Stimulated activated naive CD4-positive, alpha-beta T cell (primary cell): Measurements from ENCODE around the gene CPLANE2.
A peak's percentile ranks its signal among the peaks of the same experiment; 100 is the strongest.
"Not testable (repeated sequence)": the region's sequence is repeated elsewhere in the genome, so short reads cannot be mapped to it uniquely, and the experiment has no call there.

Source experiments
- DNase-seq, 6 experiments: peaks; one replicate each; lab custom pipeline; 2025; lab: John Stamatoyannopoulos, UW

CPLANE2 gene

GRCh38 chr1:16229976-16230740 is 6.8 kb downstream of the CPLANE2 start:
- no peak for DNase-seq

GRCh38 chr1:16226490-16227179 is 10.3 kb downstream of the CPLANE2 start:
- no peak for DNase-seq

DNA sequence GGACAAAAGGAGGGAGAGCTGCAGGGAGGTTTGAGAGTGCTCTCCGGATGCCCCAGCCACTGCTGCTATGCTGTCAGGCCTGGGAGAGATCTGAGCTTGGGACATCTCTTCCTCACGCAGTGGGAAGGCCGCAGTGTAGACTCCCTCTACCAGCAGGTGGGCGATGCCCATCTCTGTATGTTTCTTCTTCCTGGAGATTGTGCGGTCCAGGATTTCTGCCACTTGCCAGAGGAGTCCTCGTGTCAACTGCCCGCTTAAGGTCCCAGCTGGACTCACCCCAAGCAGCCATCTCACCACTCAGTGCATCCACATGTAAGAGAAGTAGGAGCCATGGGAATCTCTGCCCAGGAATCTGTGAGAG is 10.9 kb downstream of the CPLANE2 start:
- DNase-seq, result no peak

DNA sequence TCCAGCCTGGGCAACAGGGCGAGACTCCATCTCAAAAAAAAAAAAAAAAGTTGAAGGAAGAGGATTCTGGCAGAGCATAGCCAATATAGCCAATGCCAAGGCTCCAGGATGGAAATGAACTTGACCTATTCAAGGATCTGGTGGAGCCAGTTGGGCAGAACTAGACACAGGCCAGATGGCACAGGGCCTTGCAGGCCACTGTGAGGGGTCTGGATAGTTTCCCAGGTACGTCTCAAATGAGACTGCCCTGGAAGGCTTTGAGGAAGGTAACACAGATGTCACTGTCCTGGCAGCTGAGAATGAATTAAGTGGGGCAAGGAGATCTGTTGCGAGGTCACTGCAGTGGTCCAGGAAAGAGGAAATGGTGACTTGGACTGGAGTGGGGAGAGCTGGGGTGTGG is 12.5 kb downstream of the CPLANE2 start:
- no peak for DNase-seq

GRCh38 chr1:16222716-16223115 is 14.3 kb downstream of the CPLANE2 start:
- not testable (repeated sequence) for DNase-seq

- DNase-seq, result no peak
Measured at GRCh38 chr1:16221499-16221898, 15.5 kb downstream of the CPLANE2 start.

- DNase-seq, result no peak
Measured at GRCh38 chr1:16219968-16220500, 16.9 kb downstream of the CPLANE2 start.

DNA sequence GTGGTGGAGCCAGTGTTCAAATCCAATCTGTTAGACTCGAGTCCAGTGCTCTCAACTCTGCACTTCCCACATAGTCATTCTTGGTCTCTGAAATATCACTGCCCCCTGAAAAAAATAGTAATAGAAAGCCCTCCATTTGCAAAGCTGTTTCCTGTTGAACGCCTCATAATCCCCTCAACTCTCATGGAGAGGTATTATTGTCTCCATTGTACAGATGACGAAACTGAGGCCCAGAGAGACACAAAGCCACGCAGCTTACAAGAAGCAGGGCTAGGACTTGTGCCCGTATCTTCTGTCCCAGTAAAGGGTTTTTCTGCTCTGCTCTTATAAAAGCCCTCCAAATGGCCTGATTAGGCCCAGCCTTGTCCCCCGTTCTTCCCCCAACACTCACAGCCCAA is 18.3 kb downstream of the CPLANE2 start:
- DNase-seq, result no peak

- no peak for DNase-seq
Measured at GRCh38 chr1:16218014-16218673, 18.8 kb downstream of the CPLANE2 start.

DNA sequence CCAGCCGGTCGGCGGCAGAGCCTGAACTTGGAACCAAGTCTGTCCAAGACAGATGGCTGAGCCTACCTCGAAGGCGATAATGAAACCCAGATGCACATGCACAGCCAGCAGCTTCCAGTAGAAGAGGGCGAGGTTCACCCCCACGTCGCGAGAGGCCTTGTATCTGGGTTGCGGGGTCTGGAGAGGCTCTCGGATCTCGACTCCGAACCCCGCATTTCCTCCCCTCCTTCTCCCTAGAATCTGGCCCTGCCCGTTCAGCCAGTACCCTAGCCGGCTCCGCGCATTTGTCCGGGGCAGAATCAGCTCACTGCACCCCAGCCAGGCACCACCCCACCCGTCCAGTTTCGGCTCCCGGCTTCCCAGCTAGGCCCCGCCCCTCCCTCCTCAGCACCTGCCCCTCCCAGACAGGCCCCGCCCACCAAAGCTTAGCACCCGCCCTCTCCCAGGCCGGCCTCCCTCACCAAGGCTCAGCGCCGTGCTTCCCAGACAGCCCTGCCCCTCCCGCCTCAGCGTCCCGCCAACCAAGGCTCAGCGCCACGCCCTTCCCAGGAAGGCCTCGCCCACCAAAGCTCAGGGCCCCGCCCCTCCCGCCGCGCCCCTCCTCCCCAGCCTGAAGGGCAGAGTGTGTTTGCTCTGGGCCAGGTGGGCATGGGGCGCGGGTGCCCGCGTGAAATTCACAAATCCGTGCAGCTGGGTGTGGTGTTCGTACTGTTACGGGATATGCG is 19.8 kb downstream of the CPLANE2 start:
- peak; percentile 82 to 94 (median 90) for DNase-seq

DNA sequence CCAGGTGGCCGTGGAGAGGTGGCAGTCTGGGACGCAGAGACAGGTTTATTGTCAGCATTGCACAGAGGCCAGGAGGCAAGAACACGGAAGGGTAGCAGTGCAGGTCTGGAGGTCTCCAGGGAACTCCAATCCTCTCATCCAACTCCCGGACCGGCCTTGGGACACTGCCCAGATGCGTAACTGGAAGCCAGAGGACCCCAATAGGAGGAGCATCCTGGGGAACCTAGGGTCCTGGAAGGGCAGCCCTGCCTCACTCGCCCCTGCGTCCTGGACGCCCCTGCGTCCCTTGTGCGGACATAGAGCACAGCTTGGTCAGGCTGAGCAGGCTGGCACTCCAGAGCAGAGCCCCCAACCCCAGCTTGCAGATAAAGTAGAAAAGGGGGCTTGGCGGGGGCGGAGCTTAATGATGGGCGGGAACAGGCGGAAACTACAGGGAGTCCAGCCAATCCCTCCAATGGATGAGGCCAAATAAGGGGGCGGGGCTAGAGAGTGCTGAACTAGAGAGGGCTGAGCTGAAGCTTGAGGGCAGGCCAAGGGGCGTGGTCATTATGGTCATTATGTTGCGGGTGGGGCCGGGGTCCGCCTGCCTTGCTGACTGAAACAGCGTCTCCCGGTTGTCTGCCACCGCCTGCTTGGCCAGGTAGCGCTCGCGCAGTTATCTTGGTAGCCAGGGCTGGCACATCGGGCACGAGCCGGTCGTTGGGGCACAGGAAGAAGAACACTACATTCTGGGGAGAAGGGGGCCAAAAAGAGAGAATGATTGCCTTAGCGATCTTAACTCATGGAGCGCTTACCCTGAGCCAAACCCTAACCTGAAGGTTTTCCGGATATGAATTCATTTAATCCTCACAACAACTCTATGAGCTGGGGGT is 20.9 kb downstream of the CPLANE2 start:
- DNase-seq, result peak in 4 of 6 experiments; percentile 34 to 68 (median 48)

DNA sequence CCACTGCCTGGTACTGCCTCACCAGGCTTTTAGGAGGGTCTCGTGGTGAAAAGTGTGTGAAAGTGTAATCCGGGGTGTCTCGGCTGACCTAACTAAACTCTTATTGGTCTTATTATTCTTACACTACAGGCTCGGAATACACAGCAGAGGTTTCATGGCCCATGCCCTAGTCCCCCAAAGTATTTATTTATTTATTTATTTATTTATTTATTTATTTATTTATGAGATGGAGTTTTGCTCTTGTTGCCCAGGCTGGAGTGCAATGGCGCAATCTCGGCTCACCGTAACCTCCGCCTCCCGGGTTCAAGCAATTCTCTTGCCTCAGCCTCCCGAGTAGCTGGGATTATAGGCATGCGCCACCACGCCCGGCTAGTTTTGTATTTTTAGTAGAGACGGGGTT is 21.7 kb downstream of the CPLANE2 start:
- not testable (repeated sequence) for DNase-seq

GRCh38 chr1:16213544-16213943 is 23.4 kb downstream of the CPLANE2 start:
- not testable (repeated sequence) for DNase-seq

DNA sequence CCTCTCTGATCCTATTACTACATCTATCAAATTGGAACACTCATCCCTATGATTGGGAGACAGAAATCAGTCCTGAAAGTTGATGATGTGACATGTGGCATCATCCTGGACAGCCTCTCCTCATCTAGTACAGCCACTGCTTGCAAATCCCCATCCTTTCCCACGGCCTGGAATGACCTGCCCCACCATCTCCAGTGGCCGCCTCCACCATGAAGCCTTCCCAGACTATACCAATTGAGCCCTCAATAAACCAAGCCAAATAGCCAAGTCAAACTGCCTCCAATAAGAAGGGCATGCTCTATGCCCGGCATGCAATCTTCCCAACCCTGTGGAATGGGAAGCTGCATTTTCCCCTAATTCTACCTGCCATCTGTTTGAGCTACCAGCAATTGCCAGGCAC is 24.0 kb downstream of the CPLANE2 start:
- DNase-seq, result no peak

GRCh38 chr1:16212251-16212961 is 24.6 kb downstream of the CPLANE2 start, which contains the start of gene ARHGEF19:
Gene ARHGEF19, minus strand, starts transcription at chr1:16212652. Its CDS starts 3,598 bp downstream, at chr1:16209054.
- DNase-seq, result no peak

DNA sequence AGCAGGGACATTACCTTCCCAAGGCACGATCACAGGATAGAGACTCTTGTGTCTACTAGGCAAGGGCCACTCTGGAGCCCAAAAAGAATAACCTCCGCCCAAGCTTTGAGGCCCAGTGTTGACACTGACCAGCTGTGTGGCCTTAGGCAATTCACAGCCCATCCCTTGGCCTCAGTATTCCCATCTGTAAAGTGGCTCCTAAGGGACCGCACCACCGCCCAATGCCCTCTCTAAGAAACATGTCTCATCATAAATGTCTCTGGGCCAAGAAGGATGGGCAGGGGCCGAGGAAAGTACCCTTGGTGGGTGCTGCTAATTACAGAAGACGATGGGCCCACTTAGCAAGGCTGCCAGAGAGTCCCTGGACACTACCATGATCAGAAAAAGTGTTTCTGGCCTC is 25.2 kb downstream of the CPLANE2 start:
- DNase-seq, result no peak

DNA sequence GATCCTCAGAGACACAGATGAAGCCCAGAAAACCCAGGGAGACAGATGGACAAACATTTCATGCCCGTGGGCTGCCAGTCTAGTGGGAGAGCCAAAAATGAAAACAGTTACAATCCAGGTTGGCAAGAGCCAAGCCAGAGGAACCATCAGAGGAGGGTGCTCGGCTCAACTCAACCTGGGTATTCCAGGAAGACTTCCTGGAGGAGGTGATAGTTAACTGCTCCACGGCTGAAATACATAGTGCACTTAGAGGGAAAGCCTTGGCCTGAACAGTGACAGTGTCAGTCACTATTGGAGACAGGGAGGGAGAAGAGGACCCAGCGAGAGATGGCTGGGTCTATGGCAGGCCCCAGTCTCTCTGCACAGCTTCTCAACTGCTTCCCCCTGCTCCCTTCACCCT is 26.4 kb downstream of the CPLANE2 start:
- no peak for DNase-seq

- DNase-seq, result no peak
Measured at GRCh38 chr1:16209847-16210407, 27.1 kb downstream of the CPLANE2 start.

DNA sequence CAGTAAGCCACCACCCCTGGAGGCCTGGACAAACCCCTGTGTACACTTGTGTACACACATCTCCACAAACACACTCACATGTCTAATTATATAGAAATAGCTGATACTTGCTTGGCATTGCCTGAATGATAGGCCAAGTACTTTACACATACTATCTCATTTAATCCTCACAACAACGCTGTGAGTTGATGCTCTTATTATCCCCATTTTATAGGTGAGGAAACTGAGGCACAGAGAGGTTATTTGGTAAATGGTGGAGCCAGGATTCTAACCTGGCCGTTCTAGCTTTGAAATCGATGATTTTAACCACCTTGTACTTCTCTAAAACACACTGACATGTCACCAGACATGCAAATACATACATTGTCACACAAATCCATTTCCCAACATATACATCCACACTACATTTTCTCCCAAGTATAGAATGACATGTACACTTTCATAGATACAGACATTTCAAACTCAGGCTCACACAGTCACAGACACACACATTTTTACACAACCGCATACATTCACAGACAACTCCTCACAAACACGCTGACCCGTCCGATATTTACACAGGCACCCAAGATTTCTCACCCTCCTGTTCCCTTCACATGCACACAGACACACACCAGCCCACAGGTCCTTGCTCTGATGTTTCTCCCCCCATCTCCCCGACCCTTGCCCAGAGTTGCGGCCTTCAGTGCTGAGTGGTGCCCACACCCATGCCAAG is 27.7 kb downstream of the CPLANE2 start:
- DNase-seq, result no peak
